ENCODE measurements around the gene TESK1.
"Not testable (repeated sequence)": the region's sequence is repeated elsewhere in the genome, so short reads cannot be mapped to it uniquely, and the experiment has no call there.

Gene TESK1

DNA sequence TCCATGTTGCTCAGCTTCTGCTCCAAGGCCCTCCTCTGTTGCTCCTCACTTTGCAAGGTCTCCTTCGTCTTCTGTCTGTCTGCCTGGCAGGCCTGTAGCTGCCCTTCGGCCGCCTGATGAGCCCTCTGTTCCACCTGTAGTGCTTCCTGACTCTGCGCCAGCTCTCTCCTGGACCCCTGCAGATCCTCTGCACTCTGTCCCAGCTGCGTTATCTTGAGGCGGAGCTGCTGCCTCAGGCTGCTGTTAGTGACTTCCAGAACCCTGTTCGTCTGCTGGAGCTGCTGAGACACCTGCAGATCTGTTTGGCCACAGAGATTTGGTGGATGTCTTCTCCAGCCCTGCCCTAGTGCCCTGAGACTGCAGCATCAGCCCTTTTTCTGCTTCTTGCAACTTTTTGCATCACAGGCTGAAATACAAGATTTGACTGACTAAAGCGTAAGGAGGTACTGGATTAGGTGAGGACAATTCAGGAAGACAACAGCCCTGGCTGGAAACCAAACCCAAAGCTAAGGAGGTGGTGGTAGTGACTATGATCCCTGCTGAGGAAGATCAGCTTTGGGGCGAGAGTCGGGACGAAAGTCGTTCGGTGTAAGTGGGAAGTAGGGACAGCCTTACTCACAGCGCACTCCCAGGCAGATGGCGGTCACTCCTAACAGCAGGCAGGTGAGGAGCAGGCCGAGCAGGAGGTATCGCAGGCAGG lies 11.1 kb downstream of the TESK1 start:
- DNase-seq (ENCODE audit: low read depth): no peak

GRCh38 chr9:35616681-35617459 lies 11.8 kb downstream of the TESK1 start:
- DNase-seq (ENCODE audit: low read depth): peak; percentile 74

GRCh38 chr9:35617548-35617947 lies 12.5 kb downstream of the TESK1 start:
- DNase-seq (ENCODE audit: low read depth): no peak

DNA sequence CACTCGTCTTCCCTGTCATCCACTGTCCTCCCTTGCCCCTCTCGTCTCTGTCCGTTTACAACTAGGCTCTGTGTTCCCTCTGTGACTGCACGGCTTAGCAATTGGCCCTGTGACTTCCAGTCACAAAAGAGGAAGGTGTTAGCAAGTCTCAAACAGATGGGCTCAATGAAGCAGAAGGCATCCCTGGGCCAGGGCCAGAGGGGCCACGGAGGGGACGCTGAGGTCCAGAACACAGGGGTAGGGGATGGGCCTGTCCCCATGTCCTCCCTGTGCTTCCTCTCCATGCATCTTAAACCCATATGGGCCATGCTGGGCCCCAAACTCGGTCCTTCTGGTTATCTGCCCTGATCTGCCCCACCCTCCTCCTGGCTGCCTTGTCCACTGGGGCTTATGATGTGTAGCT lies 13.3 kb downstream of the TESK1 start, which contains the start of gene CD72:
Gene CD72, minus strand, starts transcription at position 89 of the 403 bp plus-strand sequence. CDS start 110 bp downstream, outside the sequence.
- DNase-seq (ENCODE audit: low read depth): no peak

- DNase-seq (ENCODE audit: low read depth): no peak
Observed at GRCh38 chr9:35618854-35619799, 14.1 kb downstream of the TESK1 start.

DNA sequence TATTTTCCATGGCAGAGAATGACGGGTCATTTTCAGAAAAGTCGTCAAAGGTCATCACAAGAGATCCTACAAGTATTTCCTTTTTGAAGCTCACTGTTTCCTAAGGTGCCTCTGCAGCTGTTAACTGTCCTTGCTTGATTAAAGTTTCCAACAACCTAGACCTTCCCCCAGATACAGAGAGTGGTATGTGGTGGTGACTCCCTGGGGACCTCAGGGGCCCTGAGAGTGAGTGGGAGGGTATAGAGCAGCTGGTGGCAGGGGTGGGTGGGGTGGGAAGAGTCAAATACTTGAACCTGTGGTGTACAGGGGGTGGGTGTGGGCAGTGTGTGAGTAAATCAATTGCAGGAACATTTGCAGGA lies 14.7 kb downstream of the TESK1 start:
- no peak for DNase-seq (ENCODE audit: low read depth)

- DNase-seq (ENCODE audit: low read depth): no peak
Observed at GRCh38 chr9:35627575-35627974, 22.5 kb downstream of the TESK1 start.

- no peak for DNase-seq (ENCODE audit: low read depth)
Observed at GRCh38 chr9:35628389-35628991, 23.4 kb downstream of the TESK1 start.

- no peak for DNase-seq (ENCODE audit: low read depth)
Observed at GRCh38 chr9:35629597-35629996, 24.5 kb downstream of the TESK1 start.

GRCh38 chr9:35635730-35636129 lies 30.7 kb downstream of the TESK1 start:
- DNase-seq (ENCODE audit: low read depth): no peak

GRCh38 chr9:35636135-35636876 lies 31.2 kb downstream of the TESK1 start:
- DNase-seq (ENCODE audit: low read depth): no peak

DNA sequence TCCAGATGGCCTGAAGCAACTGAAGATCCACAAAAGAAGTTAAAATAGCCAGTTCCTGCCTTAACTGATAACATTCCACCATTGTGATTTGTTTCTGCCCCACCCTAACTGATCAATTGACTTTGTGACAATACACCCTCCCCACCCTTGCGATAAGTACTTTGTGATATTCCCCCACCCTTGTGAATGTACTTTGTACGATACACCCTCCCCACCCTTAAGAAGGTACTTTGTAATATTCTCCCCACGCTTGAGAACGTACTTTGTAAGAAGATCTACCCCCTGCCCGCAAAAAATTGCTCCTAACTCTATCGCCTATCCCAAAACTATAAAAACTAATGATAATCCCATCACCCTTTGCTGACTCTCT lies 31.8 kb downstream of the TESK1 start:
- not testable (repeated sequence) for DNase-seq (ENCODE audit: low read depth)

GRCh38 chr9:35637427-35637955 lies 32.4 kb downstream of the TESK1 start:
- peak; percentile 46 for DNase-seq (ENCODE audit: low read depth)

DNA sequence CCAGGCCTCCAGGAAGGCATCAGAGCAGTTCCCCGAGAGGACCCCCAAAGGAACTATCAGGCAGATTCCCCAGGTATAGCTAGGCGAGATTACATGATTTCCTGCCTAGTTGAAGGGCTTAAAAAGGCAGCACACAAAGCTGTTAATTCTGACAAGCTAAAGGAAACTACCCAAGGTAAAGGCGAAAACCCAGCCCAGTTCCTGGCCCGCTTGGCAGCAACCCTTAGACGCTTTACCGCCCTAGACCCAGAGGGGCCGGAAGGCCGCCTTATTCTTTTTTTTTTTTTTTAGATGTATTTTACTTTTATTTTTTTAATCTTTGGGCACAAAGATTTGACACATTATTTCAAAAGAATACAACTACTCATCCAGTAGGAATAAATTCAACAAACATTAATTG lies 33.7 kb downstream of the TESK1 start:
- DNase-seq (ENCODE audit: low read depth): not testable (repeated sequence)

DNA sequence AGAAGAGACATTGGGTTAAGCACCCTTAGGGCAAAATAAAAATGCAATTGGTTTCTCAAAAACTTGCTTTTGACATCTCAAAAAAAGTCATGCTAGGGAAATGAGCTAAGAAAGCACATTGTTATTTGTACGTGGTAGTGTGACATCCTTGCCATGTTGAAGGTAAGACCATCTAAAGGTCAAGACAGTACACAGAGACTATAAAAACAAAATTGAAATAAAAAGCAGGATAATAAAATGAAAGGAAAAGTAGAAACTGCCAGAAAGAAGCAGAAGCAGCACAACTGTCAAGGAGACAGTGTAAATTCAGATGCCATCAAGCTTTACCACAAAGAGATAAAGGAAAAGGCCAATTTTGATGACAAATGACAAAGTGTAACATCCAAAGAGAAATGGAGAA lies 34.2 kb downstream of the TESK1 start:
- peak; percentile 40 for DNase-seq (ENCODE audit: low read depth)

DNA sequence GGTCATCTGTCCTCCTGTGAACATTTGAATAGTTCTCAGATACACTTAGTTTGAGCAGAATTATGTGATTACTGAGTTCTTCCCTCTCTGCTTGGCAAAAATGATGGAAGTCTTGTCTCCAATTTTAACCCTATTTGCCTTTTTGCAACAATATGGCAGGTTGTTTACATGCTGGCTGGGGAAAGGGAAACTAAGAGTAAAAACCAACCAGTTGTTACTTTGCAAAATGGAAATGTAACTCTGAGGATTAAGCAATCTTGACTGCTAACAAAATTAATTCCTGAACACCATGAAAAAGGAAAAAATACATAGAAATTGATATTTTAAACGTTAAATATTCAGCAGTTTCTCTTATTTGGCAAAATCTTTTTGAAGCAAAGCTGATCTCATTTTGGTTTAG lies 34.6 kb downstream of the TESK1 start:
- no peak for DNase-seq (ENCODE audit: low read depth)

GRCh38 chr9:35640431-35640830 lies 35.4 kb downstream of the TESK1 start:
- DNase-seq (ENCODE audit: low read depth): not testable (repeated sequence)

DNA sequence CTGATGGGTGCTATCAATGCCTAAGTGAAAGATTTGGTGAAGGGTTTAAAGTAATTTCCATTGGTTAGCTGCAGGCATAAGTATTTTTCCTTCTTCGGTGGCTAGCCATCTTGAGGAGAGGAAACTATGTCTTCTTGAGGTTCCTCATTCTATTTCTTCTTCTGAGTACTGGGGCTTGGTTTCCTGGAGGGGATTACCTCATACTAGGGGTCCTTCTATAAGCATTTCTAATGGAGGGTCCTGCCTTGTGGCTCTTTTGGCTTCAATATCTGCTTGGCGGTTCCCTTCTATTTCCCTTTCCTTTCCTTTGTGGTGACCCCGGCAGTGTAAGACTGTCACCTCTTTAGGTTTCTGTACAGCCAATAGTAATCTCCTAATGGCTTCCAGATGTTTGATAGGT lies 36.4 kb downstream of the TESK1 start:
- not testable (repeated sequence) for DNase-seq (ENCODE audit: low read depth)

GRCh38 chr9:35643046-35643445 lies 38.0 kb downstream of the TESK1 start:
- no peak for DNase-seq (ENCODE audit: low read depth)

DNA sequence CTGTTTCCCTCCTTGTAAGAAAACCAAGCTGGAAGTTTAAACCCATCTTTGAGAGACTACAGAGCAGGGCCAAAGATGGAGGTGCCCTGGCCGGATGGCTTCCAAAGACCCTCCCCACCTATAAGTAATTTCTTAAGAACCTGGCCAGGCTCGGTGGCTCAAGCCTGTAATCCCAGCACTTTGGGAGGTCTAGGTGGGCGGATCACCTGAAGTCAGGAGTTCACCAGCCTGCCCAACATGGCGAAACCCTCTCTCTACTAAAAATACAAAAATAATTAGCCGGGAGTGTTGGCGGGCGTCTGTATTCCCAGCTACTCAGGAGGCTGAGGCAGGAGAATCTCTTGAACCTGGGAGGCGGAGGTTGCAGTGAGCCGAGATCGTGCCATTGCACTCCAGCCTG lies 40.7 kb downstream of the TESK1 start:
- not testable (repeated sequence) for DNase-seq (ENCODE audit: low read depth)

DNA sequence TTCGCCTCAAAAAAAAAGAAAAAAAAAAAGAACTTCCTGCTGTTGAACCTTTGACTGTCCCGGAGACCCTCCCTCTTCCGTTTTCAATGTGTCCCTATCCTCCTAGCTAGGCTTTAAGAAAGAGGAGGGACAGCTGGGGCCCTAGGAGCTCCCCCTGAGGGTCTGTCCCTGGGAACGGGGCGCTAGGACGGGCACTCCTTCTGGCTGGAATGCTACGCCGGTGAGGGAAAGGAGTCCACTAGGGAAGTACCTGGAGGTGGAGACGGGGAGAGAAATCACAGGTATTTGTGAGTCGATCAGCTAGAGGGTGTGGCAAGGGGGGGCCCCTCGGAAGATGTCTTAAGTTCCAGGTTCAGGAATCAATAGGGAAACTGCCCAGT lies 41.1 kb downstream of the TESK1 start:
- DNase-seq (ENCODE audit: low read depth): no peak

Data from EH (cell line).